ENCODE results near the gene RBCK1. TPM values are rescaled to one million over a fixed set of nuclear protein-coding genes. Genes with fewer than 3 reads are reported as not detected.

Gene RBCK1
- total RNA-seq, 2 donors from 2014 or later, result 176 to 198 TPM

GRCh38 chr20:434221-434620 is 26.1 kb downstream of the RBCK1 start:
- no peak for ATAC-seq (replicated peaks in 1 of 2)
- Mint-ChIP-seq H3K36me3 (ENCODE audit: insufficient read depth in 2 of 2) (peaks cover 9 to 17% of the 10 kb centered on the region in 2 donors), H3K4me1 (ENCODE audit: low read depth) (peaks cover 74% of the 10 kb centered on the region), H3K27me3 (ENCODE audit: low read depth) (no peaks in the 10 kb centered on the region), H3K9me3 (no peaks in the 10 kb centered on the region), H3K27ac (peak overlapping the region; percentile 48), H3K4me3 (peak overlapping the region; percentile 60 to 73)
- no peak for DNase-seq

DNA sequence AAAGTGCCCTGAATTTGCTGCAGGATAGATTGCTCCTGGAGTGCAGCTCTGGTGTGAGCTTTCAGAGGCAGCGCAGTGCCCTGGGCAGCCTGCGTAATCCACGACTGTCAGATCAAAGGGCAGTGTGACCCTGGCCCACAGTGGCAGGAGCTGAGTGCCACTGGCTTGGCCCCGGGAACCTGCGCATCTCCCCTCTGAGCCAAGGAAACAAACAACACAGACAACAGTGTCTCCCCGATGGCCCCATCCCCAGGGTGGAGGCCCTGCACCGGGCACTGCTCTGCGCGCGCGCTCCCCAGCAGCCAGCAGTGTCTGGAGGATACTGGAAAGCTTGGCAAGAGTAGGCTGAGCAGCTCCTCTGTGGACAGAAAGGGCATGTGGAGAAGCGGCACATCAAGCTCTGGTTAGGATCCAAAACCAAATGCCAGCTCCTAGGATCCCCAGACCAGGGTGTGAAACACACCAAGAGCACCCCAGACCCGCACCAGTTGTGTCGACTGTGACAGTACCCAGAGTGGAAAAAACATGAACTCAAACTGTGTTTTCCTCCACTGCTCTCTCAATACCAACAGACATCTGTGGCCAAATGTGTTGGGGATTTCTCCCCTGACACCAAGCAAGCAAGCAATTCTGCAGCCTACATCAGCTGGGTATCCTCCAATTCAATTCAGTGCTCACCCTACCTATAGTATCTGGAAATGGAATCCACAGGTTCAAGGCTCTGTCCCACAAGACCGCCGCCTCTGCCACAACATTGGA is 26.7 kb downstream of the RBCK1 start:
- ATAC-seq (replicated peaks in 1 of 2), result no peak
- H3K4me1 Mint-ChIP-seq (ENCODE audit: low read depth), result peaks cover 81% of the 10 kb centered on the region
- H3K4me3 Mint-ChIP-seq, result peak overlapping the region; percentile 60 to 73
- DNase-seq, result no peak
- H3K9me3 Mint-ChIP-seq, result no peaks in the 10 kb centered on the region
- H3K36me3 Mint-ChIP-seq (ENCODE audit: insufficient read depth in 2 of 2), result peaks cover 9 to 20% of the 10 kb centered on the region in 2 donors
- no peaks in the 10 kb centered on the region for H3K27me3 Mint-ChIP-seq (ENCODE audit: low read depth)
- peak overlapping the region; percentile 48 for H3K27ac Mint-ChIP-seq

- Mint-ChIP-seq H3K27me3 (ENCODE audit: low read depth) (no peaks in the 10 kb centered on the region), H3K9me3 (no peaks in the 10 kb centered on the region), H3K36me3 (ENCODE audit: insufficient read depth in 2 of 2) (peaks cover 13 to 24% of the 10 kb centered on the region in 2 donors), H3K4me1 (ENCODE audit: low read depth) (peaks cover 85% of the 10 kb centered on the region), H3K4me3 (no peak overlapping the region), H3K27ac (no peak overlapping the region)
- DNase-seq (no peak), ATAC-seq (replicated peaks in 1 of 2) (no peak)
Measured at GRCh38 chr20:435558-435957, 27.5 kb downstream of the RBCK1 start.

DNA sequence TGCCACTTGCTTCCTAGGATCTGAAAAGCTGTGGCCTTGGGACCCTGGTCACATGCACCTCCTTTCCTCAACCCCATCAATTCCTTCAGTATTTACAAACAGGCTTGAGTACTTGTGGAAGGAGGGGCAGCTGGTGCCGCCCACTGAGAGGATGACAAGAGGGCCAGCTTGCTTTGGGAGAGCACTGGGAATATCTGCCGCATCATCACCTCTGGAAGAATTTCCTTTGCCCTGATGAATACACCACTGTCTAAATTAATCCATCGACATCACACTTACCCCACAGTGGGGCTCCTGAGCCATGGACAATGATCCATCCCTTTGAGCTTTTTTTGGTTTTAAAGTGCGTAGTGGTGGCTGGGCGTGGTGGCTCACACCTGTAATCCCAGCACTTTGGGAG is 28.4 kb downstream of the RBCK1 start:
- H3K27ac Mint-ChIP-seq, result no peak overlapping the region
- H3K36me3 Mint-ChIP-seq (ENCODE audit: insufficient read depth in 2 of 2), result peaks cover 15 to 25% of the 10 kb centered on the region in 2 donors
- no peaks in the 10 kb centered on the region for H3K27me3 Mint-ChIP-seq (ENCODE audit: low read depth)
- no peaks in the 10 kb centered on the region for H3K9me3 Mint-ChIP-seq
- no peak for DNase-seq
- no peak for ATAC-seq (replicated peaks in 1 of 2)
- peaks cover 78% of the 10 kb centered on the region for H3K4me1 Mint-ChIP-seq (ENCODE audit: low read depth)
- no peak overlapping the region for H3K4me3 Mint-ChIP-seq

DNA sequence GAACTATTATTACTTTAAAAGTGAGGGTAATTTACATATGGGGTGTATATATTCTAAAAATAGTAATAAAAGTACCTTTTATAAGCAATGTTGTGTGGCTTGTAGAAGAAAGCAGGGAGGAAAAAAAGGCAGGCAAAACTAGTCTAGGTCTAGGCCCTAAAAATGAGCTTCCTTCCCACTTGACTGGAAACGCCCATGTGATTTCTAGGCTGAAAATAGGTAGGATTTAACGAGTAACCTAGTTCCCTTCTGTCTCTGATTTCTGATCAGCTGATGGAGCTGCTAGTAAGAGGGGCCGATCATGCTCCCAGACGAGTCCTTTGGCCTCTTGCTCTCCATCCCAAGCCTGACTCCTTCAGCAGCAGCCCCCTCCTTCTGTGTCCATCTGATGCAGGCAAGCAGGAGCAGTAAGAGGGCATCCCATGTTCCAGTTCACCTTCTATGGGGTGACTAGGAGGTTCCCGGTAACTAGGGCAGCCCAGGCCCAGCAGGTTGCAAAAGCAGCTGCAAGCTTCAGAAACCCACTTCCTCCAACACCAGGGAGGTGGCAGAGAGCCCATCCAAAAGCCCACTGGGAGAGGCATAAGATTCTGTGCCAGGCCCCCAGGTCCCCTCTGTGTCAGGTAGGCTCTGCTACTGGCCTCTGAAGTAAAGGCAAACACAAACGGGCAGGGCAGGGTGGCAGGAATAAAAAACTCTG is 29.8 kb downstream of the RBCK1 start:
- Mint-ChIP-seq H3K9me3 (no peaks in the 10 kb centered on the region), H3K4me1 (ENCODE audit: low read depth) (peaks cover 72% of the 10 kb centered on the region), H3K36me3 (ENCODE audit: insufficient read depth in 2 of 2) (peaks cover 15 to 30% of the 10 kb centered on the region in 2 donors), H3K27me3 (ENCODE audit: low read depth) (no peaks in the 10 kb centered on the region), H3K27ac (peak overlapping the region; percentile 78), H3K4me3 (peak overlapping the region; percentile 72 to 75)
- ATAC-seq (replicated peaks in 1 of 2) (no peak), DNase-seq (no peak)

GRCh38 chr20:438571-439469 is 30.7 kb downstream of the RBCK1 start:
- Mint-ChIP-seq H3K4me1 (ENCODE audit: low read depth) (peaks cover 63% of the 10 kb centered on the region), H3K27me3 (ENCODE audit: low read depth) (no peaks in the 10 kb centered on the region), H3K9me3 (no peaks in the 10 kb centered on the region), H3K36me3 (ENCODE audit: insufficient read depth in 2 of 2) (peaks cover 13 to 31% of the 10 kb centered on the region in 2 donors), H3K4me3 (peak overlapping the region; percentile 72 to 75), H3K27ac (peak overlapping the region; percentile 78)
- ATAC-seq (replicated peaks in 1 of 2) (peak; percentile 78 to 82), DNase-seq (peak; percentile 69 to 70)

- H3K27me3 Mint-ChIP-seq (ENCODE audit: low read depth), result no peaks in the 10 kb centered on the region
- H3K27ac Mint-ChIP-seq, result peak overlapping the region; percentile 45
- no peak for ATAC-seq (replicated peaks in 1 of 2)
- no peak for DNase-seq
- H3K36me3 Mint-ChIP-seq (ENCODE audit: insufficient read depth in 2 of 2), result peaks cover 13 to 33% of the 10 kb centered on the region in 2 donors
- H3K4me1 Mint-ChIP-seq (ENCODE audit: low read depth), result peaks cover 50% of the 10 kb centered on the region
- peak overlapping the region; percentile 23 to 54 for H3K4me3 Mint-ChIP-seq
- no peaks in the 10 kb centered on the region for H3K9me3 Mint-ChIP-seq
Measured at GRCh38 chr20:440148-440547, 32.0 kb downstream of the RBCK1 start.

DNA sequence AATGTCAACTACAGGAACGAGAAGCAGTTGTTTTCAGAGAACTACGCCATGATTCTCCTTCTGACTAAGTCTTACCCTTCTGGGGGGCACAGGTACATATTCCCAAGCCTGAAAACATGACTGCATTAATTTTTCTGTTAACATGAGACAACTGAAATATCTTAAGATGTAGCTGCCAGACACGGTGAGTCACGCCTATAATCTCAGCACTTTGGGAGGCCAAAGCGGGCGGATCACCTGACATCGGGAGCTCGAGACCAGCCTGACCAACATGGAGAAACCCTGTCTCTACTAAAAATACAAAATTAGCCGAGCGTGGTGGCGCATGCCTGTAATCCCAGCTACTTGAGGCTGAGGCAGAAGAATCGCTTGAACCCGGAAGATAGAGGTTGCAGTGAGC is 32.5 kb downstream of the RBCK1 start:
- Mint-ChIP-seq H3K36me3 (ENCODE audit: insufficient read depth in 2 of 2) (peaks cover 13 to 33% of the 10 kb centered on the region in 2 donors), H3K4me3 (no peak overlapping the region), H3K27me3 (ENCODE audit: low read depth) (no peaks in the 10 kb centered on the region), H3K9me3 (no peaks in the 10 kb centered on the region), H3K27ac (no peak overlapping the region), H3K4me1 (ENCODE audit: low read depth) (peaks cover 45% of the 10 kb centered on the region)
- ATAC-seq (replicated peaks in 1 of 2) (no peak), DNase-seq (no peak)

DNA sequence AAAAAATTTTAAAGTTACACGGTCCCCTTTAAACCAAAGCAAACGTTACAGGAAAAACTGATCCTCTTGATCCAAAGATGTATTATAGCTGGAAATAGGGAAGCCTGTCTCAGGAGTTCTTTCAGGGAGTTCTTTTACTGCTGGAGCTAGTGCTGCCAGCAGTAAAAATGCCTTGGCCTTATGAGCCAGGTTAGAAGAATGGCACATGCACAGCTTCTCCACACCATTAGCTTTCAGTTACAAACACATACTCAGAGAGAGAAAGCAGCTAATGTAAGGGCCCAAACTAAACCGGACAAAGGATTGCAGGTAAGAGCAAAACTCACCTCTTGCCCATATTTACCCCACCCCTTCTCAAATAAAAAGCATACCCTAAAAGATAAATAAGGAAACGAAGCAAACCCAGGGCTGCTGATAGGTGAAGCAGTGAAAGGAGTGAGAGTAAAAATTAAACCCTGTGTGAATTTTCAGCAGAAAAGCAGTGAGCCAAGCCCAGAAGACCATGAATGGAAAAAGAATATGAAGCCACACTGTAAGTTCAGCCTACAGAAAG is 35.2 kb downstream of the RBCK1 start:
- H3K9me3 Mint-ChIP-seq, result no peaks in the 10 kb centered on the region
- DNase-seq (no peak), ATAC-seq (replicated peaks in 1 of 2) (no peak)
- no peaks in the 10 kb centered on the region for H3K27me3 Mint-ChIP-seq (ENCODE audit: low read depth)
- peaks cover 31% of the 10 kb centered on the region for H3K4me1 Mint-ChIP-seq (ENCODE audit: low read depth)
- H3K4me3 Mint-ChIP-seq, result no peak overlapping the region
- no peak overlapping the region for H3K27ac Mint-ChIP-seq
- H3K36me3 Mint-ChIP-seq (ENCODE audit: insufficient read depth in 2 of 2), result peaks cover 9 to 23% of the 10 kb centered on the region in 2 donors

DNA sequence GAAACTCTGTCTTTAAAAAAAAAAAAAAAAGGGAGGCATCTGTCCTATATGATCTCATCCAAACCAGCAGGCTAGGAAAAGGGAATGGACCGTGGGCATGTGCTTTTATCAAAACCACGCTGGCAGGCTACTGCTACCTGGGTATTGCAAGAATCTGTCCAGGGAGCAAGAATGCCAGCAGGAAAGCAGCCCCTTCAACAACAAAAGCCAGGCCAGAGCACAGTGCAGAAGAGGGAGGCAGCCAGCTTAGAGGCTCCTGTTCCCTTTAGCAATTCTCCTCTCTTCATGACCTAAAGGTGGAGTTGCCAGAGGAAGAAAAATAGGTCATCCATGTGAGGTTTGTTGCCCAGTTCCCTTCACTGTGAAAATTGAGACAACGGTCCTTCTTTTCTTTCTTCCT is 36.0 kb downstream of the RBCK1 start:
- H3K27me3 Mint-ChIP-seq (ENCODE audit: low read depth), result no peaks in the 10 kb centered on the region
- peaks cover 9 to 23% of the 10 kb centered on the region in 2 donors for H3K36me3 Mint-ChIP-seq (ENCODE audit: insufficient read depth in 2 of 2)
- ATAC-seq (replicated peaks in 1 of 2), result no peak
- no peak overlapping the region for H3K27ac Mint-ChIP-seq
- DNase-seq, result no peak
- no peak overlapping the region for H3K4me3 Mint-ChIP-seq
- no peaks in the 10 kb centered on the region for H3K9me3 Mint-ChIP-seq
- peaks cover 23% of the 10 kb centered on the region for H3K4me1 Mint-ChIP-seq (ENCODE audit: low read depth)

DNA sequence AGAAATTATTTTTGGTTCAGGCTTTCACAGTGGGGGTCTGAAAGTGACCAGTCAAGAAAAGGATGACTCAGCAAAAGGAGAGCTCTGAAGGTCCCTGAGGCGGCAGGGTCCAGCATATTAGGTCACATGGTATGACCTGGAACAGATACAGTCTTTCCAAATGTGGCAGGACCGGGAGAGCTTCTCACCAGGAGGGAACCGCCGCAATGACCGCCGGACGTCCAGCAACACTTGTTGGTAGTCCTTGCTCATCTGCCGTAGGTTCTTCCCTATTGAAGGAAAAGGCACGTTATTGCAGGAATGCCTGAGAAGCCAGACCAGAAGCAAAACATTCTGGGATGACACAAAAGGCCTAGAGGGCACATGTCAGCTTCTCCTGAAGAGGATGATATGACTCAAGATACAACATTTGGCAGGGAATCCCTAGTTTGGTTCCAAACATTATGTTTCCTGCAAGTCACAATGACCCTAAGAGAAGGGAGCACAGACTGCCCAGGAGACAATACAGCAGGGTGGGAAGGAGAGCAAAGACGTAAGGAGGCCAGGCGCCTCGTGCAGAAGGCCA is 36.8 kb downstream of the RBCK1 start:
- peaks cover 8 to 19% of the 10 kb centered on the region in 2 donors for H3K36me3 Mint-ChIP-seq (ENCODE audit: insufficient read depth in 2 of 2)
- peaks cover 20% of the 10 kb centered on the region for H3K4me1 Mint-ChIP-seq (ENCODE audit: low read depth)
- H3K9me3 Mint-ChIP-seq, result no peaks in the 10 kb centered on the region
- no peaks in the 10 kb centered on the region for H3K27me3 Mint-ChIP-seq (ENCODE audit: low read depth)
- no peak overlapping the region for H3K27ac Mint-ChIP-seq
- H3K4me3 Mint-ChIP-seq, result no peak overlapping the region
- DNase-seq (no peak), ATAC-seq (replicated peaks in 1 of 2) (no peak)

- Mint-ChIP-seq H3K4me3 (no peak overlapping the region), H3K9me3 (no peaks in the 10 kb centered on the region), H3K36me3 (ENCODE audit: insufficient read depth in 2 of 2) (peaks cover 5 to 13% of the 10 kb centered on the region in 2 donors), H3K27me3 (ENCODE audit: low read depth) (no peaks in the 10 kb centered on the region), H3K4me1 (ENCODE audit: low read depth) (peaks cover 15% of the 10 kb centered on the region), H3K27ac (no peak overlapping the region)
- DNase-seq (no peak), ATAC-seq (replicated peaks in 1 of 2) (no peak)
Measured at GRCh38 chr20:445514-446336, 37.6 kb downstream of the RBCK1 start.

All from activated T-cell treated with anti-CD3 and anti-CD28 coated beads, Interleukin-2, amount 50 U/mL, for 72 hours (primary cell).